HepG2 (cell line): Measurements from ENCODE around the gene FNDC3B. TPM values are rescaled to one million over a fixed set of nuclear protein-coding genes. Genes with fewer than 3 reads are reported as not detected.

Experiments
- ATF1 ChIP-seq: IDR thresholded peaks from 2 replicates; pipeline ENCODE4 v1.6.1; 2016; ENCODE audit warnings: mild to moderate bottlenecking, control low read depth
- ATF4 ChIP-seq, 2 experiments: fragments of 450-650 bp in 1 of 2; sonication (generic) in 1 of 2; formaldehyde crosslinking; IDR thresholded peaks; 2 replicates each; pipeline versions ENCODE4 v1.5.0 to v1.8.0; 2020 to 2022; ENCODE audit warnings: mild to moderate bottlenecking in 1 of 2, missing genetic modification reagents in 1 of 2
- ATRX ChIP-seq: sonication (generic); formaldehyde crosslinking; IDR thresholded peaks from 2 replicates; pipeline ENCODE4 v1.4.0; 2020; ENCODE audit warnings: missing genetic modification reagents, borderline replicate concordance
- BHLHE40 ChIP-seq: IDR thresholded peaks from 2 replicates; pipeline ENCODE4 v1.6.1; 2011; ENCODE audit warnings: low read length, improper control_type of control experiment
- FOXC1 ChIP-seq: sonication (generic); formaldehyde crosslinking; IDR thresholded peaks from 2 replicates; pipeline ENCODE4 v1.8.0; 2022; ENCODE audit warnings: mild to moderate bottlenecking, missing genetic modification reagents, borderline replicate concordance
- FOXK1 ChIP-seq: sonication (generic); formaldehyde crosslinking; IDR thresholded peaks from 2 replicates; pipeline ENCODE4 v1.4.0; 2020; ENCODE audit warnings: low read depth, missing genetic modification reagents, borderline replicate concordance
- GATAD2A ChIP-seq: IDR thresholded peaks from 2 replicates; pipeline ENCODE4 v1.6.1; 2016
- IRX3 ChIP-seq: sonication (generic); formaldehyde crosslinking; IDR thresholded peaks from 2 replicates; pipeline ENCODE4 v1.8.1; 2023; ENCODE audit warnings: mild to moderate bottlenecking, low read depth, missing genetic modification reagents, borderline replicate concordance
- MED13 ChIP-seq: sonication (generic); formaldehyde crosslinking; IDR thresholded peaks from 2 replicates; pipeline ENCODE4 v1.5.0; 2020; ENCODE audit warnings: missing genetic modification reagents
- POLR2AphosphoS2 ChIP-seq: IDR thresholded peaks from 2 replicates; pipeline ENCODE4 v1.6.1; 2011; ENCODE audit warnings: low read depth, low read length, improper control_type of control experiment
- SP4 ChIP-seq: sonication (generic); formaldehyde crosslinking; IDR thresholded peaks from 2 replicates; pipeline ENCODE4 v1.8.1; 2023; ENCODE audit warnings: mild to moderate bottlenecking, missing genetic modification reagents
- SPEN ChIP-seq: sonication (generic); formaldehyde crosslinking; IDR thresholded peaks from 2 replicates; pipeline ENCODE4 v1.5.1; 2020; ENCODE audit warnings: low read depth, mild to moderate bottlenecking, missing genetic modification reagents
- XRCC5 ChIP-seq: fragments of 200-400 bp; formaldehyde crosslinking; optimal IDR thresholded peaks from 2 replicates; pipeline ENCODE3; 2017; ENCODE audit warnings: mild to moderate bottlenecking, low read length
- ZNF562 ChIP-seq: sonication (generic); formaldehyde crosslinking; IDR thresholded peaks from 2 replicates; pipeline ENCODE4 v1.8.0; 2022; ENCODE audit warnings: missing genetic modification reagents, borderline replicate concordance
- ZNF616 ChIP-seq: sonication (generic); formaldehyde crosslinking; IDR thresholded peaks from 2 replicates; pipeline ENCODE4 v1.5.0; 2020; ENCODE audit warnings: low read depth, mild to moderate bottlenecking, missing genetic modification reagents
- ZNF691 ChIP-seq: sonication (generic); formaldehyde crosslinking; IDR thresholded peaks from 2 replicates; pipeline ENCODE4 v1.4.0; 2020; ENCODE audit warnings: missing genetic modification reagents, low read depth, mild to moderate bottlenecking, borderline replicate concordance
- ZNF746 ChIP-seq: sonication (generic); formaldehyde crosslinking; IDR thresholded peaks from 2 replicates; pipeline ENCODE4 v1.8.0; 2022; ENCODE audit warnings: mild to moderate bottlenecking, missing genetic modification reagents
- polyA plus RNA-seq, 8 experiments: library from polyadenylated mRNA; depleted of rRNA in 3 of 8; stranded (reverse) in 7 of 8; unstranded in 1 of 8; fragments of >200 nt; fragmentation: Illumina TruSeq in 4 of 8; extraction: Trizol in 4 of 8; gene quantifications; 2 replicates each; pipeline versions ENCODE4 v1.2.1 to v1.2.3, GENCODE V29; 2011 to 2016; ENCODE audit warnings: low read depth in 4 of 8, missing spikeins in 1 of 8, mixed read lengths in 1 of 8; ENCODE audit not compliant: insufficient read depth in 1 of 8
- total RNA-seq, 5 experiments: library from RNA; depleted of rRNA; stranded (reverse); fragments of >200 nt; fragmentation: Illumina TruSeq; extraction: Trizol; gene quantifications; 2 replicates each; pipeline ENCODE4 v1.2.3, GENCODE V29; 2016; ENCODE audit warnings: low read depth in 1 of 5
- TF ChIP-seq, protein P1 (sequence below): sonication (generic); formaldehyde crosslinking; IDR thresholded peaks from 2 replicates; pipeline ENCODE4 v1.5.0; 2020; ENCODE audit warnings: missing genetic modification reagents
- TF ChIP-seq, protein P2 (sequence below): sonication (generic); formaldehyde crosslinking; IDR thresholded peaks from 2 replicates; pipeline ENCODE4 v1.4.0; 2020; ENCODE audit warnings: missing genetic modification reagents
- TF ChIP-seq, protein P3 (sequence below): sonication (generic); formaldehyde crosslinking; IDR thresholded peaks from 2 replicates; pipeline ENCODE4 v1.4.0; 2020; ENCODE audit warnings: missing genetic modification reagents

The FNDC3B gene
- total and polyA plus RNA-seq, 2 of the 13 experiments (the other 11 are each of a cell fraction or from before 2014, with no cell fraction given) = 74.8 to 103 TPM

GRCh38 chr3:172140499-172141391 is 101.4 kb downstream of the FNDC3B start (continued):
- TF ChIP-seq SPEN (CRISPR knock-in tag) (peak; percentile 83; the same call in 1 of the 2 replicates), IRX3 (CRISPR knock-in tag) (no peak), ATF4 (CRISPR knock-in tag; IDR thresholded peaks at IDR 0.05) (peak in 1 of 2 experiments; percentile 88; a peak in 2 of 4 replicates), ATRX (CRISPR knock-in tag) (no peak), ZNF616 (no peak), ATF1 (CRISPR knock-in tag) (peak; percentile 67), XRCC5 (peak; percentile 55), ZNF746 (CRISPR knock-in tag) (peak; percentile 83; the same call in 1 of the 2 replicates), BHLHE40 (peak; percentile 39; the same call in 1 of the 2 replicates), MED13 (CRISPR knock-in tag) (peak; percentile 99), FOXC1 (CRISPR knock-in tag) (no peak), GATAD2A (CRISPR knock-in tag) (peak; percentile 99), ZNF562 (CRISPR knock-in tag) (no peak), POLR2AphosphoS2 (peak; percentile 56; the same call in 1 of the 2 replicates), FOXK1 (CRISPR knock-in tag) (peak; percentile 92; the same call in 1 of the 2 replicates), ZNF691 (CRISPR knock-in tag) (peak; percentile 47; the same call in 1 of the 2 replicates), SP4 (CRISPR knock-in tag) (no peak)
- TF ChIP-seq, protein P1, sequence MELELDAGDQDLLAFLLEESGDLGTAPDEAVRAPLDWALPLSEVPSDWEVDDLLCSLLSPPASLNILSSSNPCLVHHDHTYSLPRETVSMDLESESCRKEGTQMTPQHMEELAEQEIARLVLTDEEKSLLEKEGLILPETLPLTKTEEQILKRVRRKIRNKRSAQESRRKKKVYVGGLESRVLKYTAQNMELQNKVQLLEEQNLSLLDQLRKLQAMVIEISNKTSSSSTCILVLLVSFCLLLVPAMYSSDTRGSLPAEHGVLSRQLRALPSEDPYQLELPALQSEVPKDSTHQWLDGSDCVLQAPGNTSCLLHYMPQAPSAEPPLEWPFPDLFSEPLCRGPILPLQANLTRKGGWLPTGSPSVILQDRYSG (CRISPR knock-in tag) = no peak
- TF ChIP-seq, protein P2, sequence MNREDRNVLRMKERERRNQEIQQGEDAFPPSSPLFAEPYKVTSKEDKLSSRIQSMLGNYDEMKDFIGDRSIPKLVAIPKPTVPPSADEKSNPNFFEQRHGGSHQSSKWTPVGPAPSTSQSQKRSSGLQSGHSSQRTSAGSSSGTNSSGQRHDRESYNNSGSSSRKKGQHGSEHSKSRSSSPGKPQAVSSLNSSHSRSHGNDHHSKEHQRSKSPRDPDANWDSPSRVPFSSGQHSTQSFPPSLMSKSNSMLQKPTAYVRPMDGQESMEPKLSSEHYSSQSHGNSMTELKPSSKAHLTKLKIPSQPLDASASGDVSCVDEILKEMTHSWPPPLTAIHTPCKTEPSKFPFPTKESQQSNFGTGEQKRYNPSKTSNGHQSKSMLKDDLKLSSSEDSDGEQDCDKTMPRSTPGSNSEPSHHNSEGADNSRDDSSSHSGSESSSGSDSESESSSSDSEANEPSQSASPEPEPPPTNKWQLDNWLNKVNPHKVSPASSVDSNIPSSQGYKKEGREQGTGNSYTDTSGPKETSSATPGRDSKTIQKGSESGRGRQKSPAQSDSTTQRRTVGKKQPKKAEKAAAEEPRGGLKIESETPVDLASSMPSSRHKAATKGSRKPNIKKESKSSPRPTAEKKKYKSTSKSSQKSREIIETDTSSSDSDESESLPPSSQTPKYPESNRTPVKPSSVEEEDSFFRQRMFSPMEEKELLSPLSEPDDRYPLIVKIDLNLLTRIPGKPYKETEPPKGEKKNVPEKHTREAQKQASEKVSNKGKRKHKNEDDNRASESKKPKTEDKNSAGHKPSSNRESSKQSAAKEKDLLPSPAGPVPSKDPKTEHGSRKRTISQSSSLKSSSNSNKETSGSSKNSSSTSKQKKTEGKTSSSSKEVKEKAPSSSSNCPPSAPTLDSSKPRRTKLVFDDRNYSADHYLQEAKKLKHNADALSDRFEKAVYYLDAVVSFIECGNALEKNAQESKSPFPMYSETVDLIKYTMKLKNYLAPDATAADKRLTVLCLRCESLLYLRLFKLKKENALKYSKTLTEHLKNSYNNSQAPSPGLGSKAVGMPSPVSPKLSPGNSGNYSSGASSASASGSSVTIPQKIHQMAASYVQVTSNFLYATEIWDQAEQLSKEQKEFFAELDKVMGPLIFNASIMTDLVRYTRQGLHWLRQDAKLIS (CRISPR knock-in tag) = no peak; the same call in 1 of the 2 replicates
- TF ChIP-seq, protein P3, sequence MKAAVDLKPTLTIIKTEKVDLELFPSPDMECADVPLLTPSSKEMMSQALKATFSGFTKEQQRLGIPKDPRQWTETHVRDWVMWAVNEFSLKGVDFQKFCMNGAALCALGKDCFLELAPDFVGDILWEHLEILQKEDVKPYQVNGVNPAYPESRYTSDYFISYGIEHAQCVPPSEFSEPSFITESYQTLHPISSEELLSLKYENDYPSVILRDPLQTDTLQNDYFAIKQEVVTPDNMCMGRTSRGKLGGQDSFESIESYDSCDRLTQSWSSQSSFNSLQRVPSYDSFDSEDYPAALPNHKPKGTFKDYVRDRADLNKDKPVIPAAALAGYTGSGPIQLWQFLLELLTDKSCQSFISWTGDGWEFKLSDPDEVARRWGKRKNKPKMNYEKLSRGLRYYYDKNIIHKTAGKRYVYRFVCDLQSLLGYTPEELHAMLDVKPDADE (CRISPR knock-in tag) = no peak
